T-helper 22 cell (primary cell): ENCODE data around the gene PBLD.

Experiments
- DNase-seq: peaks from one replicate; pipeline ENCODE4 v3.0.0-alpha.2; 2020; ENCODE audit warnings: low read depth

The PBLD gene

DNA sequence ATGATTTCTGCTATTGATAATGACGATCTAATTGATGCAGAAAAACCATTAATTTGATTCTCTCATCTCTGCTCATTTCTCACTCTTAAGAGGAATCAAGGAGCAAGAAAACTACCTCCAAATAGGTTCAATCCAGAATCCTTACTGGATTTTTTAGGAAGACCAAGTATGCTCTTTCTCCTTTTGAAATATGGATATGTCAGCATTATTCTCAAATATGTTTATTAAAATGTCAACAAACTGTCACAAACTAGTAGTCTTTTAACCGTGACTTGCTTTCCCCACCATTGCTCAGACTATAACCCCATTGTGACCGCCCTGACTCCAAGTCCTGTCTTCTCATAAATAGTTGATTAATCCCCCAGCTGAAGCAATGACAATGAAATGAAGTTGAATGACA is 99.7 kb downstream of the PBLD start:
- no peak for DNase-seq
